ENCODE results near the gene NPC2. TPM values are rescaled to one million over a fixed set of nuclear protein-coding genes. Genes with fewer than 3 reads are reported as not detected.

NPC2 gene
- total RNA-seq, 1 experiment from 2014 or later = 141 TPM

DNA sequence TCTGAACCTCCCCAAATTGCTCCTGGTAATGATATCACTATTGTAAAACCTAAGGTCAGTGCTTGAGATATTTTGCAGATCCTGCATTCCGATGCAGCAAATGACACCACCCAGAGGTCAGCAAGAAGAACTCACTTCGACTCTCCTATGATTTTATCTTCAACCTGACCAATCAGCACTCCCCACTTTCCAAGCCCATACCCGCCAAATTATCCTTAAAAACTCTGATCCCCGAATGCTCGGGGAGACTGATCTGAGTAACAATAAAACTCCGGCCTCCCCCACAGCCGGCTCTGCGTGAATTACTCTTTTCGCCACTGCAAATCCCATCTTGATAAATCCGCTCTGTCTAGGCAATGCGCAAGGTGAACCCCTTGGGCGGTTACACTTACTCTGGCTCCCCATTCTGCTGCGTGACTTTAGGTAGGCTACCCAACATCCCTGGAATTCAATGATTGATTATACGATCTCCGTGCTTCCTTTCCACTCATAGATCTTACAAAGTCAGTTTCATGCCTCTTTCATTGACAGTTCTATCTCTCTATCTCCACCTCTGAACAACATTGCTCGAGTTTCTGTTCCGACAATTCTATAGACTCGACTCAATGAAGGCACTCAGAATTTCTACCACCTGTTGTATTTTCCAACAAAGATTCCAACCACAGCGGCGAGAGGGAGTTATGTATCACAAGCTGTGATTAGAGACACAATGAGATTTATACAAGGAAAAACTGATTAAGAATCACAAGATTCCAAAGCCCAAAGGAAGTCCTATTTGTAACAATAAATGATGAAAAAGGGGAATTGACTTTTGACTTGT lies 939 bp downstream of the NPC2 start:
- DNase-seq (ENCODE audit: low read depth, low spot score) = no peak
- BruUV-seq (replicated peaks) = TSS peak; percentile 79
- TF ChIP-seq, protein P1, sequence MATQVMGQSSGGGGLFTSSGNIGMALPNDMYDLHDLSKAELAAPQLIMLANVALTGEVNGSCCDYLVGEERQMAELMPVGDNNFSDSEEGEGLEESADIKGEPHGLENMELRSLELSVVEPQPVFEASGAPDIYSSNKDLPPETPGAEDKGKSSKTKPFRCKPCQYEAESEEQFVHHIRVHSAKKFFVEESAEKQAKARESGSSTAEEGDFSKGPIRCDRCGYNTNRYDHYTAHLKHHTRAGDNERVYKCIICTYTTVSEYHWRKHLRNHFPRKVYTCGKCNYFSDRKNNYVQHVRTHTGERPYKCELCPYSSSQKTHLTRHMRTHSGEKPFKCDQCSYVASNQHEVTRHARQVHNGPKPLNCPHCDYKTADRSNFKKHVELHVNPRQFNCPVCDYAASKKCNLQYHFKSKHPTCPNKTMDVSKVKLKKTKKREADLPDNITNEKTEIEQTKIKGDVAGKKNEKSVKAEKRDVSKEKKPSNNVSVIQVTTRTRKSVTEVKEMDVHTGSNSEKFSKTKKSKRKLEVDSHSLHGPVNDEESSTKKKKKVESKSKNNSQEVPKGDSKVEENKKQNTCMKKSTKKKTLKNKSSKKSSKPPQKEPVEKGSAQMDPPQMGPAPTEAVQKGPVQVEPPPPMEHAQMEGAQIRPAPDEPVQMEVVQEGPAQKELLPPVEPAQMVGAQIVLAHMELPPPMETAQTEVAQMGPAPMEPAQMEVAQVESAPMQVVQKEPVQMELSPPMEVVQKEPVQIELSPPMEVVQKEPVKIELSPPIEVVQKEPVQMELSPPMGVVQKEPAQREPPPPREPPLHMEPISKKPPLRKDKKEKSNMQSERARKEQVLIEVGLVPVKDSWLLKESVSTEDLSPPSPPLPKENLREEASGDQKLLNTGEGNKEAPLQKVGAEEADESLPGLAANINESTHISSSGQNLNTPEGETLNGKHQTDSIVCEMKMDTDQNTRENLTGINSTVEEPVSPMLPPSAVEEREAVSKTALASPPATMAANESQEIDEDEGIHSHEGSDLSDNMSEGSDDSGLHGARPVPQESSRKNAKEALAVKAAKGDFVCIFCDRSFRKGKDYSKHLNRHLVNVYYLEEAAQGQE (IDR thresholded peaks at IDR 0.05; ENCODE audit: insufficient read depth in 1 of 2, low read depth in 2 of 2, low read length in 1 of 2) = no peak
- TF ChIP-seq, protein P2, sequence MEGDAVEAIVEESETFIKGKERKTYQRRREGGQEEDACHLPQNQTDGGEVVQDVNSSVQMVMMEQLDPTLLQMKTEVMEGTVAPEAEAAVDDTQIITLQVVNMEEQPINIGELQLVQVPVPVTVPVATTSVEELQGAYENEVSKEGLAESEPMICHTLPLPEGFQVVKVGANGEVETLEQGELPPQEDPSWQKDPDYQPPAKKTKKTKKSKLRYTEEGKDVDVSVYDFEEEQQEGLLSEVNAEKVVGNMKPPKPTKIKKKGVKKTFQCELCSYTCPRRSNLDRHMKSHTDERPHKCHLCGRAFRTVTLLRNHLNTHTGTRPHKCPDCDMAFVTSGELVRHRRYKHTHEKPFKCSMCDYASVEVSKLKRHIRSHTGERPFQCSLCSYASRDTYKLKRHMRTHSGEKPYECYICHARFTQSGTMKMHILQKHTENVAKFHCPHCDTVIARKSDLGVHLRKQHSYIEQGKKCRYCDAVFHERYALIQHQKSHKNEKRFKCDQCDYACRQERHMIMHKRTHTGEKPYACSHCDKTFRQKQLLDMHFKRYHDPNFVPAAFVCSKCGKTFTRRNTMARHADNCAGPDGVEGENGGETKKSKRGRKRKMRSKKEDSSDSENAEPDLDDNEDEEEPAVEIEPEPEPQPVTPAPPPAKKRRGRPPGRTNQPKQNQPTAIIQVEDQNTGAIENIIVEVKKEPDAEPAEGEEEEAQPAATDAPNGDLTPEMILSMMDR (IDR thresholded peaks at IDR 0.05) = peak; percentile 54
- no peak for TF ChIP-seq POLR2AphosphoS5 (IDR thresholded peaks at IDR 0.05; ENCODE audit: low read depth, low read length)
- H3K36me3 ChIP-seq (ENCODE audit: control insufficient read depth, insufficient read depth, low read length) = peaks cover 3% of the 10 kb centered on the region; the same call in 1 of the 2 replicates
- H3K4me1 ChIP-seq (ENCODE audit: control insufficient read depth, insufficient read depth, low read length) = peaks cover 9% of the 10 kb centered on the region
- in situ Hi-C loops (cut with HindIII; ENCODE audit: low pct_unique_long_range_greater_than_20kb, low sequenced_read_pairs) (no loop called here), intact Hi-C loops (cut with micrococcal nuclease; ENCODE audit: unreplicated experiment) (no loop called here)
- no peaks in the 10 kb centered on the region for H3K9me3 ChIP-seq (ENCODE audit: control insufficient read depth, insufficient read depth, low read depth, low read length)
- CTCF ChIA-PET = no interaction called here
- H3K27me3 ChIP-seq (ENCODE audit: control insufficient read depth, insufficient read depth, low read length) = no peaks in the 10 kb centered on the region
- H3K27ac ChIP-seq (ENCODE audit: low read length) = peak overlapping the region; percentile 74
- H3K4me3 ChIP-seq (ENCODE audit: low read depth in 2 of 2, low read length in 2 of 2) = peak overlapping the region; percentile 87 to 91
- POLR2A ChIA-PET = interaction anchor here (0.6 kb wide), 1 partner anchor 208 kb away, joined by 3 read pairs; no protein-coding TSS in a partner anchor
- no peak for ATAC-seq

DNA sequence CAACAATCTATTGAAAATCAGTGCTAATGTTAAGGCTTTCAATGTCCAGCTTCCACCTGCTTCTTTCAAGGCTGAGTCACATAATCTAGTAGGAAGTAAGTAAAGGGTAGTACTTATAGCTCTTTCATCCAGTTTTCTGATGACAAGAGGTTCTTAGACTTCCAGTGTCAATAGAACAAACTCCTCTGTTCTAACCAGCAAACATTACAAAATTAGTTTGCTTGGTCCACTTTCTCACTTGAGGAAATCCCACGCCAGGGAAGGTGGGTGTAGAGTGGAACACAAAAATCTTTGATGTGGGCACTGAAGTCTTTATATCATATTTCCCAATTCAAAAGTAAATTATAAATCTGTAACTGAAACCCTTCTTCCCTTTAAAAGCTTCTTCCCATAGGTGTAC lies 2.6 kb downstream of the NPC2 start:
- in situ Hi-C loops (cut with HindIII; ENCODE audit: low pct_unique_long_range_greater_than_20kb, low sequenced_read_pairs) (no loop called here), intact Hi-C loops (cut with micrococcal nuclease; ENCODE audit: unreplicated experiment) (no loop called here)

More for the DNA sequence above, 2.6 kb downstream of the NPC2 start:
- ChIA-PET POLR2A (no interaction called here), CTCF (no interaction called here)
- peaks cover 3% of the 10 kb centered on the region; the same call in 1 of the 2 replicates for H3K36me3 ChIP-seq (ENCODE audit: control insufficient read depth, insufficient read depth, low read length)
- no peak overlapping the region for H3K27ac ChIP-seq (ENCODE audit: low read length)
- no peaks in the 10 kb centered on the region for H3K9me3 ChIP-seq (ENCODE audit: control insufficient read depth, insufficient read depth, low read depth, low read length)
- TF ChIP-seq, protein P2 (IDR thresholded peaks at IDR 0.05) = no peak
- TF ChIP-seq SIN3A (IDR thresholded peaks at IDR 0.05; ENCODE audit: borderline replicate concordance, insufficient read depth, low read depth, low read length) (no peak), TCF7L2 (IDR thresholded peaks at IDR 0.05; ENCODE audit: low read depth, low read length) (no peak), POLR2AphosphoS5 (IDR thresholded peaks at IDR 0.05; ENCODE audit: low read depth, low read length) (no peak)
- TF ChIP-seq, protein P1 (IDR thresholded peaks at IDR 0.05; ENCODE audit: insufficient read depth in 1 of 2, low read depth in 2 of 2, low read length in 1 of 2) = no peak
- no TSS peak for BruUV-seq (replicated peaks)
- H3K4me3 ChIP-seq (ENCODE audit: low read depth in 2 of 2, low read length in 2 of 2) = no peak overlapping the region
- peaks cover 9% of the 10 kb centered on the region for H3K4me1 ChIP-seq (ENCODE audit: control insufficient read depth, insufficient read depth, low read length)
- DNase-seq (ENCODE audit: low read depth, low spot score) (no peak), ATAC-seq (no peak)
- no peaks in the 10 kb centered on the region for H3K27me3 ChIP-seq (ENCODE audit: control insufficient read depth, insufficient read depth, low read length)
